Endothelial cell of umbilical vein (primary cell): Measurements from ENCODE around the gene KRT3.

ENCODE experiments used
- CTCF ChIP-seq, 2 donors: IDR thresholded peaks; 1 replicate in 1 of 2; 2 replicates in 1 of 2; pipeline ENCODE4 v1.5.1; 2011; ENCODE audit warnings: low read length in 2 of 2, mild to moderate bottlenecking in 2 of 2, moderate library complexity in 2 of 2, control low read depth in 1 of 2, inconsistent platforms in 1 of 2, low read depth in 1 of 2; ENCODE audit not compliant: insufficient read depth in 1 of 2; ENCODE audit errors: extremely low read depth in 1 of 2
- POLR2A ChIP-seq: IDR thresholded peaks from 2 replicates; pipeline ENCODE4 v1.6.1; 2012; ENCODE audit warnings: low read depth, mild to moderate bottlenecking, control low read depth, low read length

GRCh38 chr12:52789637-52790426 lies 6.1 kb downstream of the KRT3 start:
- no peak for TF ChIP-seq CTCF (IDR thresholded peaks at IDR 0.05; ENCODE audit: extremely low read depth in 1 of 2, insufficient read depth in 1 of 2, low read depth in 1 of 2, low read length in 2 of 2)
- no peak for TF ChIP-seq POLR2A
